ENCODE data around the gene PCCB.

The PCCB gene

DNA sequence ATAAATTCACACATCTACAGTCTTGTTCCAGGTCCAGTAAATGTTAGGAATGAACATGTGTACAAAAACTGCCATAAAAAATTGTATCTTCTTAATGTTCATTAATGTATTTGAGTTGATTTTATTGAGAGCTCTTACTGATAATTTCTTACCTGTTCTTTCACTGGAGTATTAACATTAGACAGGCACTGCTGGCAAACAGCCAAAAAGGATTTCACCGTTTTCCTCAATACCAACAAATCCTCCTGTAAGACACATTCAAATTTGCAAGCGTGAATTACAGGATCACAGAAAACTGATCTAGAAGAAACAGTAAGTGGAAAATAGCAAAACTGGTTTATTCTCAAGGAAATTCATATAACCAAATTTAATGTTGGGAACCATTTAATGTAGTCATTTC, 127.4 kb downstream of the PCCB start:
- no peak overlapping the region for H3K4me3 ChIP-seq (replicated peaks; ENCODE audit: low read depth, low read length)
- no peak for DNase-seq (ENCODE audit: low read depth)
- TF ChIP-seq, protein P1, sequence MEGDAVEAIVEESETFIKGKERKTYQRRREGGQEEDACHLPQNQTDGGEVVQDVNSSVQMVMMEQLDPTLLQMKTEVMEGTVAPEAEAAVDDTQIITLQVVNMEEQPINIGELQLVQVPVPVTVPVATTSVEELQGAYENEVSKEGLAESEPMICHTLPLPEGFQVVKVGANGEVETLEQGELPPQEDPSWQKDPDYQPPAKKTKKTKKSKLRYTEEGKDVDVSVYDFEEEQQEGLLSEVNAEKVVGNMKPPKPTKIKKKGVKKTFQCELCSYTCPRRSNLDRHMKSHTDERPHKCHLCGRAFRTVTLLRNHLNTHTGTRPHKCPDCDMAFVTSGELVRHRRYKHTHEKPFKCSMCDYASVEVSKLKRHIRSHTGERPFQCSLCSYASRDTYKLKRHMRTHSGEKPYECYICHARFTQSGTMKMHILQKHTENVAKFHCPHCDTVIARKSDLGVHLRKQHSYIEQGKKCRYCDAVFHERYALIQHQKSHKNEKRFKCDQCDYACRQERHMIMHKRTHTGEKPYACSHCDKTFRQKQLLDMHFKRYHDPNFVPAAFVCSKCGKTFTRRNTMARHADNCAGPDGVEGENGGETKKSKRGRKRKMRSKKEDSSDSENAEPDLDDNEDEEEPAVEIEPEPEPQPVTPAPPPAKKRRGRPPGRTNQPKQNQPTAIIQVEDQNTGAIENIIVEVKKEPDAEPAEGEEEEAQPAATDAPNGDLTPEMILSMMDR (IDR thresholded peaks at IDR 0.05; ENCODE audit: low read length, missing control alignments): no peak

GRCh38 chr3:136378011-136378410, 127.9 kb downstream of the PCCB start:
- TF ChIP-seq, protein P1 (IDR thresholded peaks at IDR 0.05; ENCODE audit: low read length, missing control alignments): no peak

More at GRCh38 chr3:136378011-136378410, 127.9 kb downstream of the PCCB start:
- H3K4me3 ChIP-seq (replicated peaks; ENCODE audit: low read depth, low read length): no peak overlapping the region
- DNase-seq (ENCODE audit: low read depth): no peak
